Activated T-cell treated with anti-CD3 and anti-CD28 coated beads, Interleukin-2, amount 50 U/mL, for 1 hour (primary cell): ENCODE results near the gene C16orf96.
A peak's percentile ranks its signal among the peaks of the same experiment; 100 is the strongest.

Source experiments
- DNase-seq: peaks from one replicate; pipeline ENCODE4 v3.0.0-alpha.2; 2020

The C16orf96 gene

DNA sequence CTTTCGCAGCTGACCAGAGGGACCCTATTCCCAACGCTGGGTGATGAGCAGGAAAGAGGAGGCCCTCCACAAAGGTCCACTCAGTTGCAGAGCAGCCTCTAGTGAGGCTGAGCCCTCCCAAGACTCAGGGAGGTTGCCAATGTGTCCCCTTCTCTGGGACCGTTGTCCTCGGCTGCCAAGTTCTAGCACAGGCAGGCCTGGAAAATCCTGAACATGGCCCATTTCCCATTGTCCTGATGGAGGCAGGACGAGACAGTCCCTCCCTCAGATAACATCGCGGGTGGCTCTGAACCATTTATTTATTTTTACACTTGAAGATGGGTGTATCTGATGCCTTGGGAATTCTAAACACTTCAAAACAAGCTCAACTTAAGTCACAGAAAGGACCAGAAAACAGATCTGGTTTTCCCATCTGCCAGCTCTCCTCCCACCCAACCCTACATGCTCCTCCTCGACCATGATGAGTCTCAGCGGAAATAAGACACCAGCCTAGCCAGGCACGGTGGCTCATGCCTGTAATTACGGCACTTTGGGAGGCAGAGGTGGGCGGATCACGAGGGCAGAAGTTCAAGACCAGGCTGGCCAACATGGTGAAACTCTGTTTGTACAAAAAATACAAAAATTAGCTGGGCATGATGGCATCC, 30.4 kb upstream of the C16orf96 start:
- no peak for DNase-seq

DNA sequence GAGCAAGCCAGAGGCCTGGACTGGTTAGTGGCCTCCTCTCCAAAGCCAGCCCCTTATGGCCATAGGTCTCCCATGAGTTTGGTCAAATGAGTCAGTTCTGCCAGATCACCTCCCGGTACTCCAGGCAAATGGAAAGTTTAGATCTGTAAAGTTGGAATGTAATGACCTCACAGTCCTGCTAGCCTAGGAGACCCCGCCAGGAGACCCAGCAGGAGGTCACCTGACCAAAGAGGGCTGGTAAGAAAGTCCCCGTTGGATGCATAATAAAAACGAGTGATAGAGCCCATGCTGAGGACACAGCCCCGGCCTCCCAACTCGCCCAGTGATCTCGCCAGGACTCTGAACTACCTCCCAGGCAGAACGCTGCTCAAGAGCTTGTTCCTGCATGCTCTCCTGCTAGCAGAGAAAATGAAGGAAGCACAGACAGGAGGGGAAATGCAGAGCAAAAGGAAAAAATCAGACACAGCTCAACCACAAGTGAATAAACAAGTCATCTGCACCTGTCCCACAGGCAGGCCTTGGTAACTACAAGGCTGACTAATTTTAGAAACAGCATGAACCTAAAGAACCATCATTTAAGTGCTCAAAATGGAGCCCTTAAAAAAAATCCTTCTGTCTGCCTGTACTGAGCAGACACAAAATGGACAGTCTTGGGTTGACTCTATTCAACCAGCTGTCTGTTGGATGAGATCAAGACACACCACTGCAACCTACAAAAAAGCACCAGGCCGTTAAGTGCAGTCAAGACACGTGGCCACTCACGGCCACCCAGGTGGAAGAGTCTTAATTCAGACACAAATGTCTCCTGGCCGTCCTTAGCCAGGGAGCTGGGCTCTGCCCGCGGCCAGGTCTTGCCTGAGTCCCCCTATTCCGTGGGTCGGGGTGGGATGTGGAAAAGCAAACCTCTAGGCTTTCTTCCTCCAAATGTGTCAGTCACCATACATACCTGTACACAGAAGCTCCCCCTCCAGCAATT, 26.8 kb upstream of the C16orf96 start:
- no peak for DNase-seq

- DNase-seq = no peak
These were observed 24.3 kb upstream of the C16orf96 start for GRCh38 chr16:4531811-4532210.

DNA sequence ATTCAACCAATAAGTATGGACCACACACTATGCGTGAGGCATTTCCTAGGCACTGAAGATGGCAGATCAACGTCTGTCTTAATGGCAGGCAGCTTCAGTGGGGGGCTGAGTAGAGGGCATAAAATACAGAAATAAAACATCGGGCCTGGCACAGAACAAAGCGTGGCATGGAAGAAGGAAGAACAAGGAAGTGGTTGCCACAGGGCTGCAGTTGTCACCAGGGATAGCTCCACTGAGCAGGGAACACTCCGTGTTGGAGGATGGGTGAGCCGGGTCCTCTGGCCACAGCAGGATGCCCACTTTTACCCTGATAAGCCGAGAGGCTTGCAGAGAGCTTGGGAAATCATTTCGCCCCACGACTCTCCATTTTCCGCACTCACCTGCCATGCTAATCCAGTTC, 23.9 kb upstream of the C16orf96 start:
- DNase-seq = no peak

DNA sequence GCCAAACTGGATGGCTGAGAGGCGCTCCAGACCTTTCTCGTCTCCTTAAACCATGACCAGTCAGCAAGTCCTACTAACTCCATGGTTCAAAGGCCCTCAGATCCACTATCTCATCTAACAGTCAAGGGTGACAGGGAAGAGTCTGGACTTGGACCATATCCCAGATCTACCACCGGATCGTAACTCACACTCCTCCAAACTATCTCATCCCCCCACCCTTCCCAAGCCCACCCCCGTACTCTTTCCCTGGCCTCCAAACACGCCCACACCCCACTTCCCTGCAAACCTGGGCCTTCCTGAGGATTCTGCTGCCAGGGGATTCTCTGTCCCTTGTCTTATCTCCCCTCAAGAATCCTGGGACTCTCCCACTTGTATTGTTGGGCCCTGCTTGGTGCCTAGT, 22.6 kb upstream of the C16orf96 start:
- no peak for DNase-seq

GRCh38 chr16:4534151-4534790, 21.9 kb upstream of the C16orf96 start:
- no peak for DNase-seq

DNA sequence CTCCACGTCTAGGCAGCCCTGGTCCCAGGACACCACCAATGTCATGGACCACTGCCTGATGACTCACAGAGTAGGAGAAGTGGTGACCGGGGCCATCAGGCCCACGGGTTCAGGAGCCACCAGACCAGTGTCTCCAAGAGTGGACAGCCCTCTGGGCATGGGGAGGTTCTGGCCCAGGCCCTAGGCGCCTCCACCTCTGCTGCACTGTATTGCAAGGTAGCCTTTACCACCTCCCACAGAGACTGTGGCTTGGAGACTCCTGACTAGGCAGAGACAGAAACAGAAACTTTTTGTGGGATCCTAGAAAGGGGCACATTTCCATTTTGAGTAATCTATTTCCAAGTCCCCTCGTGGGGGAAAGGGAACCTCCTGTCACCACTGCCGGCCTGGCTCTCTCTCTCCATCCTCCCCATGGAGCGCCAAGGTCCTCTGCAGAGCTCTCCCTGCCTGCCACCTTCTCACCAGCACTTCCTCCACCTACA, 20.5 kb upstream of the C16orf96 start:
- DNase-seq = no peak

- DNase-seq = no peak
These were observed 19.6 kb upstream of the C16orf96 start for GRCh38 chr16:4536391-4537106.

GRCh38 chr16:4537376-4538343, 18.5 kb upstream of the C16orf96 start:
- no peak for DNase-seq

DNA sequence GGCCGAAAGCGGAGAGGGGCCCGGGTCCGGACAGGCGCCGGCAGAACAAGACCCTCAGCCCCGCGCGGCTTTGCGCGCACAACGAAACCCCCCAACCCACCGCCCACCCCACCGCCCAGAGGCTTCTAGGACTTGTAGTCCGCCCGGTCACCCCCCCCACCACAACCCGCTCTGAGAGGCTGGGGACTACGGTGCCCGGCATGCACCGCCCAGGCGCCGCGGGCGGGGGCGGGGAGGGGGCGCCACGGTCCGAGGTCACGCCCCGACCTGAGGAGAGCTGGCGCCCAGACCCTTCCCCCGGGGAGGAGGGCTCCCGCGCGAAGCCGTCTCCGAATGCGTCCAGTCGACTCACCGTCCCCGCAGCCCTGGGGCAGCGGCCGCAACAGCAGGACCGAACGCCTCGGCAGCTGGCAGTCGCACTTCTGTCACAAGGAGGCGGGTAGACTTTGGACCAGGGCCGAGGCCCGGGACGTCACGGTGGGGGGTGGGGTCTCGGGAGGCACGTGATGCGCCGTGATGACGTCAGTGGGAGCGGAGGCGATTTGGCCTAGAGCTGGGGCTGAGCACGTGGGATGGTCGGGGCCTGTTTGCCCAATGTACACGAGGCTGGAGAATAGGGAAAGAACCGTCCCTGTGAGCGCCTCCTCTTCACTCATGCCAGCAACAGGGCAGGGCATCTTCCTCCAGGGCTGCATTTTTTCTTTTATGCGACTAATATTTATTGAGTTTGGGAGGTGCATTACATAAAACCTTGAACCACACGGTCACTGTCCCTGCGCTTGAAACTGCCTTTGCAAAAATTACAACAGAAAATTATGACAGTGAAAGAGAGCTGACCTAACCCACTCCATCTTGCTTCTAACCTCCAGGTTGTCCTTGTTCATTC, 17.5 kb upstream of the C16orf96 start, which contains the start of gene CDIP1:
TSS of gene CDIP1 (minus strand) at position 424 of the 886 bp plus-strand sequence. CDS start 24,643 bp downstream, outside the sequence.
- peak; percentile 95 for DNase-seq

DNA sequence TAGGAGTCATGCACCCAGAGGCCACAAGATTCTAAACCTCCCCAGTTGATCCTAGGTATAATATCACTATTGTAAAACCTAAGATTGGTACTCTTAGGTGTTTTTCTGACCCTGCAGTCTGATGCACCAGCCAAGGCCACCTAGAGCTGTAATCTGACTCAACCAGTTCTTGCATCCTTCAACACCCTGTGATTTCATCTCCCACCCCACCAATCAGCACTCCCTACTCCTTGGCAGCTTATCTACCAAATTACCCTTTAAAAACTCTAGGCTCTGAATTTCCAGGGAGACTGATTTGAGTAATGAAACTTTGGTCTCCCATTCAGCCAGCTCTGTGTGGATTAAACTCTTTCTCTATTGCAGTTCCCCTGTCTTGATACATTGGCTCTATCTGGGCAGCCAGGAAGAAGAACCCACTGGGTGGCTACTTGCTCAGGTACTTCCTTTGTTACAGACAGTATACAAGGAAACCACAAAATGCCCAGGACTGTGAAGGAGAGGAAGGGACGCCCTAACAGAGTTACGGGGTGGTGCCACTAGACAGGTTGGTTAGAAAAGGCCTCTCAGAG, 16.3 kb upstream of the C16orf96 start:
- DNase-seq = no peak

DNA sequence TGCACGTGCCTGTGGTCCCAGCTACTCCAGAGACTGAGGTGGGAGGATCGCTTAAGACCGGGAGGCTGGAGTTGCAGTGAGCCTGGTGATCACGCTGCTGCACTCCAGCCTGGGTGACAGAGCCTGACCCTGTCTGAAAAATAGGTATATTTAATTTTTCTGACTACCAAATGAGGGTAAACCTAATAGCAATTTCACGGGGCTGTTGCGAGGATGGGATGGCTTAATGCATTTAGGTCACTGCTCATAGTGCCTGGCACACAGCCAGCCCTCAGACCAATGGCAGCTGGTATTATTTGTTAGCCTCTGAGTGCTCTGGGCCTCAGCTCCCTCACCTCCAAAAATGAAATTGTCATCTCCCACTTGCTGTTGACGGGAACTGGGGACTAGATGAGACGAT, 11.7 kb upstream of the C16orf96 start:
- no peak for DNase-seq

- no peak for DNase-seq
These were observed 8.0 kb upstream of the C16orf96 start for GRCh38 chr16:4548124-4548523.

DNA sequence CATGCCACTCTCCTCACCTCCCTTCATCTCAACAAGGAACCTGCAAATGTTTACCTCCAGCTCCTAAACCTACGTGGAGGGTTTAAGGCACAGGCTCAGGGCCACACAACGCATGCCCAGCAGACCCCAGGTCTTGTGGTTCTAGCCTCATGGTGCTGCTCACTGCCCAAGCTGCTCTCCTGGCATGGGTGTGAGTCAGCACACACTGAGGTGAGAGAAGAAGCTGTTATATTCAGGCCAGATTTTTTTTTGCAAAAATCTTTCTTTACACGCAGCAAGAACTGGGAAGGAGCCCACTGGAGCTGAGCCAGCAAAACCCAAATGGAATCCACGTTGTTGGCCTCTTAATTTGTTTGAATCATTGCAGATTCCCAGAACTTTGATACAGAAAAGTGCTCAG, 5.5 kb upstream of the C16orf96 start:
- DNase-seq = no peak

GRCh38 chr16:4552541-4552940, 3.6 kb upstream of the C16orf96 start:
- no peak for DNase-seq

GRCh38 chr16:4556580-4556979, 440 bp downstream of the C16orf96 start:
- DNase-seq = no peak

GRCh38 chr16:4557973-4558372, 1.8 kb downstream of the C16orf96 start:
- DNase-seq = no peak

DNA sequence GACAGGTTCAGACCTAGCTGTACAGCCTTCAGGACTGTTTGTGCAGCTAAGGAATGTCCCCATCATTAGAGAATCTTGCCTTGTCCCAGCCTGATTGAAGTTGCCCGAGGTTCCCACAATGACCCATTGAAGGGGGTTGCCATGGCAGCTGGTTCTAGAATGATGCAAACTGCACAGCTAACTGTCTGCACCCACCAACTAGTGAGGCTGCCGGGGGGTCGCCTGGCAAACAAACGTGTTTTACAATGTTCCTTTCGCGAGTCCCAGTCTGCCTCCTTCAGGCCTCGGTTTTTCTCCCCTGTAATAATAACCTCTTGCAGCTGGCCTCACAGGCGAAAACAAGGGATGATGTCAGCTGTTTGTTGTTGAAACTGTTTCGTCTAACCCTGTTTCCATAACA, 5.5 kb downstream of the C16orf96 start:
- DNase-seq = no peak

GRCh38 chr16:4564661-4565267, 8.6 kb downstream of the C16orf96 start:
- no peak for DNase-seq

GRCh38 chr16:4566144-4566543, 10.0 kb downstream of the C16orf96 start:
- no peak for DNase-seq
